ENCODE results near the gene NCAPG. TPM values are rescaled to one million over a fixed set of nuclear protein-coding genes. Genes with fewer than 3 reads are reported as not detected.

NCAPG gene
- total and polyA plus RNA-seq, 8 donors: 0.09 to 1.3 (median 0.30) TPM; not detected in 1

DNA sequence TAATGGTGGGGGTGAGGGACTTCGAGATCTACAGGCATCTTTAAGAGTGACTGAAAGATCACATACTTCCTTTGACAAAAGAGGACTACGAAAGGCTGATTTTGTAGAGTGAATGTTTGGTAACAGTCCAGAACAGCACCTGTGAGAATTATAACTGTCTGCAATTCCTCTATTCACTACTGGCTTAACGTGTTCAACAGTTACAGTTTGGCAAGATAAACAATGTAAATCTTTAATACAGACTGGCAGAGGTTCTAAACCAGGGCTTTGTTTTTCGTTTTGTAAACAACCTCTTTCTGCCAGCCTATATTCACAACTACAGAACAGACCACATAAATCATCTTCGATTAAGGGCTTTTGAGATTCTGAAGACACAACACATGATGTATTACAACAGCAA lies 66.9 kb downstream of the NCAPG start:
- no peak for FAIRE-seq

GRCh38 chr4:17884063-17884462 lies 73.3 kb downstream of the NCAPG start:
- Histone ChIP-seq H3K9me3 (no peaks in the 10 kb centered on the region), H3K27ac (no peak overlapping the region), H3K27me3 (no peaks in the 10 kb centered on the region), H3K4me1 (no peaks in the 10 kb centered on the region), H3K4me3 (no peak overlapping the region), H3K36me3 (peaks cover 0 to 11% (median 0%) of the 10 kb centered on the region in 3 donors)
- WGBS, 2 donors: 93 to 95% methylated on average over 2 of the region's 2 CpGs
- FAIRE-seq: no peak
- no peak for ATAC-seq
- DNase-seq: no peak
- intact Hi-C loops (cut with DNase I): no loop called here
- TF ChIP-seq, protein P1, sequence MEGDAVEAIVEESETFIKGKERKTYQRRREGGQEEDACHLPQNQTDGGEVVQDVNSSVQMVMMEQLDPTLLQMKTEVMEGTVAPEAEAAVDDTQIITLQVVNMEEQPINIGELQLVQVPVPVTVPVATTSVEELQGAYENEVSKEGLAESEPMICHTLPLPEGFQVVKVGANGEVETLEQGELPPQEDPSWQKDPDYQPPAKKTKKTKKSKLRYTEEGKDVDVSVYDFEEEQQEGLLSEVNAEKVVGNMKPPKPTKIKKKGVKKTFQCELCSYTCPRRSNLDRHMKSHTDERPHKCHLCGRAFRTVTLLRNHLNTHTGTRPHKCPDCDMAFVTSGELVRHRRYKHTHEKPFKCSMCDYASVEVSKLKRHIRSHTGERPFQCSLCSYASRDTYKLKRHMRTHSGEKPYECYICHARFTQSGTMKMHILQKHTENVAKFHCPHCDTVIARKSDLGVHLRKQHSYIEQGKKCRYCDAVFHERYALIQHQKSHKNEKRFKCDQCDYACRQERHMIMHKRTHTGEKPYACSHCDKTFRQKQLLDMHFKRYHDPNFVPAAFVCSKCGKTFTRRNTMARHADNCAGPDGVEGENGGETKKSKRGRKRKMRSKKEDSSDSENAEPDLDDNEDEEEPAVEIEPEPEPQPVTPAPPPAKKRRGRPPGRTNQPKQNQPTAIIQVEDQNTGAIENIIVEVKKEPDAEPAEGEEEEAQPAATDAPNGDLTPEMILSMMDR (IDR thresholded peaks at IDR 0.05): no peak

More for the DNA sequence above, 66.9 kb downstream of the NCAPG start:
- H3K9me3 ChIP-seq: no peaks in the 10 kb centered on the region
- 31 to 37% methylated on average over 5 of the region's 5 CpGs for WGBS, 2 donors
- intact Hi-C loops (cut with DNase I): no loop called here
- H3K27me3 ChIP-seq: no peaks in the 10 kb centered on the region
- ATAC-seq: peak in 2 of 4 donors; percentile 24 to 44
- DNase-seq: no peak
- H3K4me1 ChIP-seq: peaks cover 0 to 8% (median 0%) of the 10 kb centered on the region in 3 donors
- H3K36me3 ChIP-seq: no peaks in the 10 kb centered on the region
- no peak overlapping the region for H3K27ac ChIP-seq
- no peak overlapping the region for H3K4me3 ChIP-seq
- TF ChIP-seq, protein P1 (IDR thresholded peaks at IDR 0.05): no peak

GRCh38 chr4:17884511-17884910 lies 73.7 kb downstream of the NCAPG start:
- no peak for FAIRE-seq
- intact Hi-C loops (cut with DNase I): no loop called here
- Histone ChIP-seq H3K4me1 (no peaks in the 10 kb centered on the region), H3K27ac (no peak overlapping the region), H3K4me3 (no peak overlapping the region), H3K27me3 (no peaks in the 10 kb centered on the region), H3K9me3 (no peaks in the 10 kb centered on the region), H3K36me3 (peaks cover 0 to 11% (median 0%) of the 10 kb centered on the region in 3 donors)
- no peak for ATAC-seq
- WGBS, 2 donors: 92 to 96% methylated on average over 2 of the region's 2 CpGs
- TF ChIP-seq, protein P1 (IDR thresholded peaks at IDR 0.05): no peak
- no peak for DNase-seq

DNA sequence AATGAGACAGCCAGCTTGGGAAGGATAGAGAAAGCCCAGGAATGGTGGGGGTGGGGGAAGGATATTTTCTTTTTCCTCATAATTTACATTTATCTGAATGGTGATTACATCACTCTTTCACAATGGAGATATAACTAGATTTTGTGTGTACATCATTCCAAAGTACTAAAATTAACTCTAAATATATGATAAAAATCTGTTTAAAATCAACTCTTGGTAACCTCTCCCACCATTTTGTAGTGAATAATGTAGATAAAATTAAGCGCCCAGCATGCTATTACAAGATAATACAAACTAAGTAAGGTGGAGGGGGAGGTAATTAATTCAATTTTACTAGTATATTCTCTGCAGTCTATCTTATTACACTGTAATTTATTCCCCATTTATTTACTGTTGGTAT lies 78.9 kb downstream of the NCAPG start:
- Histone ChIP-seq H3K27ac (no peak overlapping the region), H3K4me1 (no peaks in the 10 kb centered on the region), H3K27me3 (no peaks in the 10 kb centered on the region), H3K4me3 (no peak overlapping the region), H3K9me3 (no peaks in the 10 kb centered on the region), H3K36me3 (peaks cover 0 to 2% (median 0%) of the 10 kb centered on the region in 3 donors)
- FAIRE-seq (no peak), DNase-seq (no peak), ATAC-seq (no peak)
- intact Hi-C loops (cut with DNase I): no loop called here
- WGBS, 2 donors: 91 to 97% methylated on average over 1 of the region's 1 CpG
- TF ChIP-seq, protein P1 (IDR thresholded peaks at IDR 0.05): no peak

DNA sequence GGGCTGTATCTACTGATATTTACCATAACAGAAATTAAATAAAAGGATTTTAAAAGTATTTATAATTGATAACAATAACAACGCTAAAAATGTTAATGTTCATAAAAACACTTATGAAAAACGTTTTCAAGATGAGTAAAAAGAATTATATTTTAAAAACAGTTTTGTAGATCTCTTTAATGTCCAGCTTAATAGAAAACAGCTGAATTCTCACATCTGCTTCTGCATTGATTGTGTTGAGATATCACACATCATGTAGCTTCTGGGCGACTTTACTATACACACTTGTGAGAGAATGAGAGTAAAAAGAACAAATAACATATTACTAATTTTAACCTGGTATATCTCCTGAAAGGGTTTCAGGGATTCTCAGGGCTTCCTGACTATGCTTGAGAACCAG lies 83.6 kb downstream of the NCAPG start:
- Histone ChIP-seq H3K9me3 (no peaks in the 10 kb centered on the region), H3K27ac (no peak overlapping the region), H3K36me3 (no peaks in the 10 kb centered on the region), H3K4me3 (no peak overlapping the region), H3K4me1 (no peaks in the 10 kb centered on the region), H3K27me3 (no peaks in the 10 kb centered on the region)
- no peak for ATAC-seq
- FAIRE-seq: peak; percentile 29
- intact Hi-C loops (cut with DNase I): no loop called here
- WGBS, 2 donors: 77 to 81% methylated on average over 3 of the region's 3 CpGs
- TF ChIP-seq, protein P1 (IDR thresholded peaks at IDR 0.05): no peak
- no peak for DNase-seq

Other genes with a start within 250 kb of the NCAPG start
- gene LAP3, start 233.8 kb upstream of the NCAPG start, total RNA-seq: 10 to 100 TPM; 14.5 to 30.0 (median 19.5) TPM
- gene LAP3, start 233.8 kb upstream of the NCAPG start, polyA plus RNA-seq: 10 to 100 TPM; 10.4 to 18.3 TPM
- 10 to 100 TPM; 12.0 to 28.5 (median 15.0) TPM for gene MED28, start 196.3 kb upstream of the NCAPG start, total RNA-seq
- 1 to 10 TPM; 5.1 to 8.2 TPM for gene MED28, start 196.3 kb upstream of the NCAPG start, polyA plus RNA-seq
- gene FAM184B, start 29.4 kb upstream of the NCAPG start, total RNA-seq: not detected
- under 1 TPM; 0.04 to 0.07 TPM for gene FAM184B, start 29.4 kb upstream of the NCAPG start, polyA plus RNA-seq
- 10 to 100 TPM; 12.4 to 23.5 (median 14.4) TPM for gene DCAF16, start 222 bp upstream of the NCAPG start, total RNA-seq
- gene DCAF16, start 222 bp upstream of the NCAPG start, polyA plus RNA-seq: 10 to 100 TPM in 1 of 2 donors, 1 to 10 TPM in 1; 6.4 to 13.8 TPM
- 10 to 100 TPM in 1 of 6 donors, 1 to 10 TPM in 5; 4.2 to 11.8 (median 6.3) TPM for gene LCORL, start 210.8 kb downstream of the NCAPG start, total RNA-seq
- gene LCORL, start 210.8 kb downstream of the NCAPG start, polyA plus RNA-seq: 1 to 10 TPM; 1.7 to 4.1 TPM